H1 (cell line): Measurements from ENCODE around the gene POLN. TPM values are rescaled to one million over a fixed set of nuclear protein-coding genes. Genes with fewer than 3 reads are reported as not detected.

Experiments used
- ATF3 ChIP-seq: IDR thresholded peaks from 2 replicates; pipeline ENCODE4 v1.6.1; 2011; ENCODE audit warnings: low read depth, mild to moderate bottlenecking, low read length; ENCODE audit not compliant: insufficient read depth
- BACH1 ChIP-seq: IDR thresholded peaks from 2 replicates; pipeline ENCODE4 v1.6.1; 2012; ENCODE audit warnings: low read length, improper control_type of control experiment
- KDM1A ChIP-seq: fragments of 200-600, 300-600 bp; sonication (generic); IDR thresholded peaks from 2 replicates; pipeline ENCODE4 v1.7.1; 2016; ENCODE audit warnings: mild to moderate bottlenecking, low read length, borderline replicate concordance
- RAD21 ChIP-seq, 2 experiments: IDR thresholded peaks in 1 of 2; conservative IDR thresholded peaks in 1 of 2; 2 replicates each; pipeline ENCODE4 v1.6.1; 2011; ENCODE audit warnings: low read depth in 2 of 2, low read length in 2 of 2, improper control_type of control experiment in 1 of 2, inconsistent platforms in 1 of 2, mild to moderate bottlenecking in 1 of 2, moderate library complexity in 1 of 2
- RBBP5 ChIP-seq: IDR thresholded peaks from 2 replicates; pipeline ENCODE4 v1.7.1; 2012; ENCODE audit warnings: low read depth, mild to moderate bottlenecking, inconsistent platforms, low read length, moderate library complexity, borderline replicate concordance
- SP4 ChIP-seq: IDR thresholded peaks from 2 replicates; pipeline ENCODE4 v1.6.1; 2012; ENCODE audit warnings: low read length, inconsistent platforms
- TAF7 ChIP-seq: optimal IDR thresholded peaks from 2 replicates; pipeline ENCODE3; 2011; ENCODE audit warnings: low read depth, mild to moderate bottlenecking, inconsistent platforms, low read length, moderate library complexity, borderline replicate concordance
- TEAD4 ChIP-seq: IDR thresholded peaks from 2 replicates; pipeline ENCODE4 v1.6.1; 2012; ENCODE audit warnings: low read depth, low read length, inconsistent platforms, mixed read lengths
- ZNF274 ChIP-seq: IDR thresholded peaks from 2 replicates; pipeline ENCODE4 v1.7.0; 2012; ENCODE audit warnings: low read length, borderline replicate concordance; ENCODE audit errors: extremely low read depth
- polyA plus RNA-seq, 7 experiments: library from polyadenylated mRNA; depleted of rRNA in 3 of 7; stranded (reverse) in 5 of 7; unstranded in 2 of 7; fragments of >200 nt in 5 of 7; fragments of 200-250 nt in 2 of 7; gene quantifications; 1 replicate in 5 of 7; 2 replicates in 1 of 7; 4 replicates in 1 of 7; pipeline versions ENCODE4 v1.2.1 to v1.2.3, GENCODE V29; 2011 to 2013; ENCODE audit warnings: missing spikeins in 2 of 7, mixed read lengths in 2 of 7
- total RNA-seq: library from RNA; stranded (reverse); fragmentation: NEBNext Ultra II Directional; extraction: Animal tissue kit (Norgen Biotek cat#: 25700); gene quantifications from 2 replicates; pipeline ENCODE4 v1.2.1, GENCODE V29; 2021

The POLN gene
- total and polyA plus RNA-seq, 2 of the 8 experiments (the other 6 are each of a cell fraction or from before 2014, with no cell fraction given) = 0.98 to 1.5 TPM

GRCh38 chr4:2092669-2093053, 149.3 kb downstream of the POLN start (continued):
- TF ChIP-seq SP4 (no peak), BACH1 (no peak), ATF3 (no peak), TEAD4 (no peak), ZNF274 (no peak), KDM1A (no peak), TAF7 (no peak), RBBP5 (no peak), RAD21 (IDR thresholded peaks at IDR 0.05 in 1 of 2, conservative IDR thresholded peaks at IDR 0.05 in 1 of 2; ENCODE audit: low read depth in 2 of 2, low read length in 2 of 2) (no peak)
